Stomach (tissue), 9 donors: Measurements from ENCODE around the gene SRSF10. TPM values are rescaled to one million over a fixed set of nuclear protein-coding genes. Genes with fewer than 3 reads are reported as not detected.
A peak's percentile ranks its signal among the peaks of the same experiment; 100 is the strongest.

Experiments used
- DNase-seq, 2 donors: peaks; one replicate each; pipeline versions ENCODE4 v3.0.0 to v3.0.0-alpha.2; 2013 to 2019
- H3K27ac ChIP-seq, 5 donors: fragments of 200-600 bp in 4 of 5; sonication (generic) in 4 of 5; one replicate each; pipeline ENCODE4 v1.5.1; 2013 to 2019; ENCODE audit warnings: mild to moderate bottlenecking in 1 of 5, moderate library complexity in 1 of 5
- H3K27me3 ChIP-seq, 3 donors: fragments of 200-600 bp; sonication (generic); one replicate each; pipeline ENCODE4 v1.5.1; 2017 to 2019; ENCODE audit warnings: mixed run types in 1 of 3
- H3K36me3 ChIP-seq, 4 donors: fragments of 200-600 bp; sonication (generic); 1 replicate in 3 of 4; 2 replicates in 1 of 4; pipeline ENCODE4 v1.5.1; 2016 to 2019
- H3K4me1 ChIP-seq, 4 donors: fragments of 200-600 bp; sonication (generic); one replicate each; pipeline ENCODE4 v1.5.1; 2016 to 2019
- H3K4me3 ChIP-seq, 4 donors: fragments of 200-600 bp; sonication (generic) in 3 of 4; one replicate each; pipeline ENCODE4 v1.5.1; 2016 to 2019; ENCODE audit warnings: mild to moderate bottlenecking in 1 of 4
- H3K9me3 ChIP-seq, 4 donors: fragments of 200-600 bp; sonication (generic); one replicate each; pipeline ENCODE4 v1.5.1; 2016 to 2019
- CTCF ChIP-seq, 7 experiments: fragments of 450-650 bp in 4 of 7; fragments of 200-600 bp in 3 of 7; sonication (generic) in 3 of 7; IDR thresholded peaks; one replicate each; pipeline ENCODE4 v1.5.1; 2016 to 2019; ENCODE audit warnings: antibody characterized with exemption in 7 of 7, control low read depth in 2 of 7, mild to moderate bottlenecking in 1 of 7
- EP300 ChIP-seq: sonication (generic); formaldehyde crosslinking; IDR thresholded peaks from one replicate; pipeline ENCODE4 v1.6.1; 2017; ENCODE audit warnings: antibody characterized with exemption
- POLR2A ChIP-seq, 4 donors: fragments of 450-650 bp; IDR thresholded peaks; one replicate each; pipeline ENCODE4 v1.6.1; 2016; ENCODE audit warnings: antibody characterized with exemption in 4 of 4, control low read depth in 2 of 4, mild to moderate bottlenecking in 1 of 4, moderate library complexity in 1 of 4
- POLR2AphosphoS5 ChIP-seq, 3 donors: sonication (generic); formaldehyde crosslinking; IDR thresholded peaks; one replicate each; pipeline ENCODE4 v1.6.1; 2016; ENCODE audit warnings: antibody characterized with exemption in 3 of 3
- WGBS, 5 donors: extraction: QIAGEN DNeasy Blood & Tissue Kit in 3 of 5; methylation state at CpG; one replicate each; pipeline versions ENCODE4 v1.1.5 to v1.1.7; 2013 to 2018; 5-methylcytosine and 5-hydroxymethylcytosine counted together
- intact Hi-C: fragments of 100-400 bp; cut with DNase I; formaldehyde crosslinking; loops from one replicate; pipeline ENCODE4 v1.15.1; 2023; ENCODE audit warnings: low total_unique reads
- polyA plus RNA-seq, 3 donors: library from polyadenylated mRNA; stranded (reverse); fragments of 200-250 nt; gene quantifications; one replicate each; pipeline ENCODE4 v1.2.3, GENCODE V29; 2013
- total RNA-seq, 5 donors: library from RNA; depleted of rRNA; stranded (reverse); fragments of >200 nt; gene quantifications; one replicate each; pipeline versions ENCODE4 v1.1.0 to v1.2.3, GENCODE V29; 2014 to 2016
- donor health status: healthy with polysubstance abuse.
- donor health status: Bipolar disorder and iron deficiency.
- donor health status: healthy.

Gene SRSF10
- total and polyA plus RNA-seq, 8 donors: 41.7 to 285 (median 89.6) TPM

- intact Hi-C loops: no loop called here
- Histone ChIP-seq H3K4me1 (peaks cover 17 to 36% (median 27%) of the 10 kb centered on the region in 4 donors), H3K36me3 (no peaks in the 10 kb centered on the region), H3K9me3 (no peaks in the 10 kb centered on the region), H3K27me3 (no peaks in the 10 kb centered on the region), H3K27ac (no peak overlapping the region), H3K4me3 (no peak overlapping the region)
- no peak for DNase-seq
- WGBS, 5 donors: 88 to 93% (median 90%) methylated on average over 8 of the region's 8 CpGs
- TF ChIP-seq POLR2AphosphoS5 (IDR thresholded peaks at IDR 0.05) (no peak), EP300 (no peak), POLR2A (IDR thresholded peaks at IDR 0.05) (no peak), CTCF (IDR thresholded peaks at IDR 0.05) (no peak)
These were observed 57.7 kb downstream of the SRSF10 start for GRCh38 chr1:23922321-23922943.

GRCh38 chr1:23916209-23917131 is 63.7 kb downstream of the SRSF10 start:
- 30 to 43% (median 41%) methylated on average over 12 of the region's 12 CpGs for WGBS, 5 donors
- Histone ChIP-seq H3K27ac (peak overlapping the region in 3 of 5 donors; percentile 8 to 32 (median 23)), H3K9me3 (no peaks in the 10 kb centered on the region), H3K4me1 (peaks cover 17 to 53% (median 27%) of the 10 kb centered on the region in 4 donors), H3K4me3 (no peak overlapping the region), H3K36me3 (no peaks in the 10 kb centered on the region), H3K27me3 (no peaks in the 10 kb centered on the region)
- intact Hi-C loops: no loop called here
- TF ChIP-seq CTCF (IDR thresholded peaks at IDR 0.05): peak in 5 of 7 experiments; percentile 37 to 70 (median 47)
- no peak for TF ChIP-seq POLR2A (IDR thresholded peaks at IDR 0.05)
- TF ChIP-seq EP300: no peak
- TF ChIP-seq POLR2AphosphoS5 (IDR thresholded peaks at IDR 0.05): peak in 1 of 3 donors; percentile 39
- DNase-seq: peak; percentile 80 to 92

DNA sequence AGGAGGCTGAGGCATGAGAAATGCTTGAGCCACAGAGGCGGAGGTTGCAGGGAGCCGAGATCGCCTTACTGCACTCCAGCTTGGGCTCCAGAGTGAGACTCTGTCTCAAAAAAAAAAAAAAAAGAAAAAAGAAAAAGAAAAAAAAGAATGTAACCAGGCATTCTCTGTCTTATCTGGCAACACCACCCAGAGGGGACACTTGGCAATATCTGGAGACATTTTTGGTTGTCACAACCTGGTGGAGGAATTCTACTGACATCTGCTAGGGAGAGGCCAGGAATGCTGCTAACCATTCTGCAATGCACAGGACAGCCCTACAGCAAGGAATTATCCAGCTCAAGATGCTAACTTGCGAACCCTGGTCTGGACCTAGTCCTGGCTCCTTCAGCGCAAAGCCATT is 64.7 kb downstream of the SRSF10 start:
- Histone ChIP-seq H3K4me1 (peaks cover 10 to 43% (median 20%) of the 10 kb centered on the region in 4 donors), H3K27me3 (no peaks in the 10 kb centered on the region), H3K4me3 (no peak overlapping the region), H3K36me3 (no peaks in the 10 kb centered on the region), H3K27ac (no peak overlapping the region), H3K9me3 (no peaks in the 10 kb centered on the region)
- intact Hi-C loops: no loop called here
- TF ChIP-seq POLR2AphosphoS5 (IDR thresholded peaks at IDR 0.05) (no peak), POLR2A (IDR thresholded peaks at IDR 0.05) (no peak), EP300 (no peak), CTCF (IDR thresholded peaks at IDR 0.05) (no peak)
- 87 to 100% (median 96%) methylated on average over 5 of the region's 5 CpGs for WGBS, 5 donors
- DNase-seq: no peak

DNA sequence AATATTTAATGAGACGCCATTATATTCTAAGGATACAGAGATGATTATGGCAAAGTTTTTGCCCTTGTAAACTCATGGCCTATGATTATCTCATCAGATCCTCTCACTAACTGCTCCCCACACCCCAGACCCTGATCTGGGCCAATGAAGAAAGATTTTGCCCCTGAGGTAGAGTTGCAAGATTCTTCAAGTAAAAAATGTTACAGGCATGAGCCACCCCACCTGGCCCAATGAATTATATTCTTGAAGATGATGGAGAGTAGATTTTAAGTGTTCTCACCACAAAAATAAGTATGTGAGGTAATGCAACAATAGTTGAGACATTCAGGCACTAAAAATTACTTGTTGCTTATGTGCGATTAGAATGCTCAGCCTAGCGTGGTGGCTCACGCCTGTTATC is 65.2 kb downstream of the SRSF10 start:
- TF ChIP-seq EP300 (no peak), POLR2AphosphoS5 (IDR thresholded peaks at IDR 0.05) (no peak), CTCF (IDR thresholded peaks at IDR 0.05) (no peak), POLR2A (IDR thresholded peaks at IDR 0.05) (no peak)
- Histone ChIP-seq H3K27ac (no peak overlapping the region), H3K9me3 (no peaks in the 10 kb centered on the region), H3K36me3 (no peaks in the 10 kb centered on the region), H3K27me3 (no peaks in the 10 kb centered on the region), H3K4me3 (no peak overlapping the region), H3K4me1 (peaks cover 5 to 38% (median 14%) of the 10 kb centered on the region in 4 donors)
- intact Hi-C loops: no loop called here
- no peak for DNase-seq
- WGBS, 5 donors: 88 to 95% (median 93%) methylated on average over 4 of the region's 4 CpGs
